Hematopoietic multipotent progenitor cell treated with erythropoietin and hydrocortisone succinate and interleukin-3 and kit ligand, for 8 days (in vitro differentiated cells): ENCODE results near the gene PRUNE2.
A peak's percentile ranks its signal among the peaks of the same experiment; 100 is the strongest.

Source experiments
- DNase-seq: peaks from one replicate; pipeline ENCODE4 v3.0.0-alpha.2; 2015

Gene PRUNE2

DNA sequence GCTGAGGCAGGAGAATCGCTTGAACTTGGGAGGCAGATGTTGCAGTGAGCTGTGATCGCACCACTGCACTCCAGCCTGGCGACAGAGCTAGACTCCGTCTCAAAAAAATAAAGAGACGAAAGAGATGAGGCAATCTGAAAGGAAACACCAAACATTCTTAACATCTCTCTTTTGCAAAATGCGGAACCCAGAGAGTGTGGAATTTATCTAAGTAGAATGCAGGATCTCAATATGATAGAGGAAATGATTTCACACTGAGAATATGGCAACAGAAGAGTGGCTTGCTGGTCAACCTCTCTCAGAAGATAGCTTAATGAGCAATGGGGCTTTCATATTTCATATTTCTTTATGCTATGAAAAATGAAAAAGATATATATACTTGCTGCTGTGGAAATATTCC lies 175.1 kb downstream of the PRUNE2 start:
- DNase-seq = no peak

DNA sequence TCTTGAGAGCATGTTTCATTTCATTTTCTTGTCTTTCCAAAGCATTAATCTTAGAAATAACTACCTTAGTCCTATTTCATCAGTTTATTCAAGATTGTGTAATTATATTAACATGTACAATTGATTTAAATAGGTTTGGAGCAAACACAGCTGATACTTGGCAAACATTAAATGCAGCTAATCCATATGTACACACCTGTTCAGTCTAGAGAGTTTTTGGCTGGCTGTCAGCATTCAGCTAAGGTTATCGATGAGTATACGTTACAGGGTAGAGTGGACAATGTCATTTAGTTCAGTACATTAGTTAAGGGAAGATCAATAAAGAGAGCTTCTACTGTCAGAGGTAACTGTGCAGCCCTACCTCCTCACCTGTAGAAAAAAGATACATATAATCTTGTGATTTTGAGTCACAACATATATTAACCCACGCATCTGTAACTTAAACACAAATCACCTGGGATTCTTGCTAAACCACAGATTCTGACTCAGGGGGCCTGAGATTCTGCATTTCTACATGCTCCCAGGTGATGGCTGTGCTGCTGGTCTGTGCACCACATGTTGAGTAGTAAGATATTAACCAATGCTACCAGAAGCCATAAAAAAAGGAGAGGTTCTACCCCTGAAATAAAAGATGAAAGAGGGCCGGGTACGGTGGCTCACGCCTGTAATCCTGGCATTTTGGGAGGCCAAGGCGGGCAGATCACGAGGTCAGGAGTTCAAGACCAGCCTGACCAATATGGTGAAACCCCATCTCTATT lies 175.8 kb downstream of the PRUNE2 start:
- DNase-seq = no peak

DNA sequence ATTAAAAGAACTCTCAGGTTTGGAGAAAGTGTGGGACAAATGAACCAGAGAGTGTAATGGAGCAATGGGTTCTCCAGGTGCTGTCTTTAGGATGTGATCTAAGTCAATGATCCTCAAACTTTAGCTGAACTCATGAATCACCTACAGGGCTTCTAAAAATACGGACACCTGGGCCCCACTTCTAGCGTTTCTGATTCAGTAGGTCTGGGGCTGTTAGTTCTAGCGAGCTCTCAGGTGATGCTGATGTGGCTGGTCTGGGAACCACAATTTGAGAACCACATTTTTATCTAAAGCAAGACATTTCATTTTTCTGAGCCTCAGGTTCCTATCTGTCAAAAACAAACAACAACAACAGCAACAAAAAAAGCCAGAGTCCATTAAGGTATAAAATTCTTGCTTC lies 176.8 kb downstream of the PRUNE2 start:
- DNase-seq = no peak

DNA sequence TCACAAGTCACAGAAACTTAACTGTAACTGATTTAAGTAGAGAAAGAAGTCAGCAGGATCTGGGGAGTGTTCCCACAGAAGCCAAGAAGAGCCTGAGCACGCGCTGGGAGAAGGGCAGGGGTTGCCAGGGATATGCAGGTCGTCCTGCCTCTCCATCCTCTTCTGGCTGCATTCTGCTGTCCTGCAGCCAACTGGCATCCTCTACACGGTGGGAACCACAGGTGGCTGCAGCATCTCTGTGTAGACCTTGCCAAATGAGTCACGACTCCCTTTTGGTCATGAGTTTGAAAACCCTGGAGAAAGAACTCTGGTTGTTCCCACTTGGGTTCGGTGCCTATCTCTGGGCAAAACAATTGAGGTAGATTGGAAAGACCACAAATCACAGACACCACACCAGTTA lies 180.0 kb downstream of the PRUNE2 start:
- no peak for DNase-seq

DNA sequence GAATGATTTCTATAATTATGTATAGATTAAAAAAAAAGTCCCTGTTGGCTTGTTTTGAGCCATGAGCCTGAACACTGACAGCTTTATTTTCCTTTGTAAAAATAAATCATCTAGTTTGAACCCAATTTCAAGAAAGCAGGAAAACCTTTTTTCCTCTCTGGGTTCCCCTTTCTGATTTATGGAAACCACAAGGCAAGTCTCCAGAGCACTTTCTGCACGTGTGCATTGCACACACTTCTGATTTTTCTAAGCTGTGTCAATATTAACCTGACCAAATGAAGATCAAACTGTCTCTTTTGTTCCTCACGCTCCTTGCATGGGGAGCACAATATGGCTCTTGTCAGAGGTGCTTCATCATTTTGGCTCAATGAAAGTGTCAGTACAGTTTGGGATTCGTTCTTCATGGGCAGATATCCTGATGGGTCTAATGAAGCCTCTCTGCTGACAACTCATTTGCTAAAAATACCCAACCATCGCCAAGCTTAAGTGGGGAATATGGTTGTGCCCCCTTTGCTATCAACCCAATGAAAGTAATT lies 180.8 kb downstream of the PRUNE2 start:
- DNase-seq = no peak

DNA sequence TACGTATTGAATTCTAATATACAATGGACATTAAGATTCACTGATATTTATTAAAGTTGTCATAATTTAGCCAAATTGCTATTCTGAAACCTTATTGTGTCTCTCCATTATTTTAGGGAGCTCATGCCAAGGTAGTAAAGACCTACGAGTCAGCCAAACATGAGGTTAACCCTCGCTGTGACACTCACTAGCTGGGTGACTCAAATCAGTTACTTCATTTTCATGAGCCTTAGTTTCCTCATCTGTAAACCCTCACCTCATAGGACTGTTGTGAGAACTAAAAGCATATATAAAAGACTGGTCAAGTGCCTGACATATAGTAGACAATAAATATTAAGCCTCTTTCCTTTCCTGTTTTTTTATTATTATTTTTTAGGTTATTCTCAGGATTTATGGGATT lies 185.7 kb downstream of the PRUNE2 start:
- no peak for DNase-seq

DNA sequence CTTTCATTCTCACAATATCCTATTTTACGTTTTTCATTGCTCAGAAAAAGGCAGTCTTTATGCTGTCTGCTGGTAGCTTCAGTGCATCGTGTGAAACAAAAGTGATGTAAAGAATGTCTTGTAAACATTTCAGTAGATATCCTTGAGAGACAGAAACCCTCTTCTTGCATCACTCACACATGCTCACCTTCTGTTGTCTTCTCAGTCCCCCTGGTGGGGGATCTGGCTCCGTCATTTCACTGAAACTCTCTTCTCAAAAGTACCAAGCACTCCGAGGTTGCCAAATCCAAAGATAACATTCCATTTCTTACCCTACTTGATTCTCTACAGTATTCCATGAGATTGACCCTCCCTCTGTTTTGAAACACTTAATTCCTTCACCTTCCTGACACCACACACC lies 187.7 kb downstream of the PRUNE2 start:
- no peak for DNase-seq

DNA sequence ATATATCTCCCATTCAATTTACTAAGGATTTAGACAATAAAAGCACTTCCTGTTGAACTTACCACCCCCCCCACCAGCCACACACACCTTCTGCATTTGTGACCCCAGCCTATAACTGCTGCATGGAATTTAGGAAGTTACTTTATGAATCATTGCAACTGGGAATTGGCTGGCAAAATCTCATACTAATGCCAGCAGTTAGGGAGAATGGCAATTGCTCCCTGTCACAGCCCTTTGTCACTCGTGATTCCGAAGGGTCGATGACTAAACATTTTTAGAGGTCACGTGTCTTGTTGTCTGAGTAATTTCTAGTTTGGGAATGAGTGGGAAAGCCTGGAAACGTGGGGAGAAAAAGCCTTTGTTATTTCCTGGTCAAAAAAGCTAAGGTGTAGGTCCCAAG lies 188.3 kb downstream of the PRUNE2 start:
- DNase-seq = no peak

DNA sequence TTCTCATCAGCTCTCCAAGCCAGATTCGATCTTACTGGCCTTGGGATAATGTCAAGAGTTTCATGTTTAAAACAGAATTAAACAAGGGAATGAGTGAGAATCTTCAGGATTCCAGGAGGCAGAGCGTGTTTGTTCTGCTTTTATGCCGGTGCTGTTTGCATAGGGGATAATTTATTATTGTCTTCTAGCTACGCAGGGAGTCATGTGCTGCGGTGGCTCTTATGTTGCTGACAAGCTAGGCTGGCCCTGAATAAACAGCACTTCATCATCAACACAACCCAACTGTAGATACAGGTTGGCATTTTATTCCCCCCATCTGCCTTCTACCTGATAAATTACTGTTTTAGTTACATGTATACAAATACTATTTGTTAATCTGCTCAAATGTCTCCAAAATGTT lies 188.7 kb downstream of the PRUNE2 start:
- no peak for DNase-seq

DNA sequence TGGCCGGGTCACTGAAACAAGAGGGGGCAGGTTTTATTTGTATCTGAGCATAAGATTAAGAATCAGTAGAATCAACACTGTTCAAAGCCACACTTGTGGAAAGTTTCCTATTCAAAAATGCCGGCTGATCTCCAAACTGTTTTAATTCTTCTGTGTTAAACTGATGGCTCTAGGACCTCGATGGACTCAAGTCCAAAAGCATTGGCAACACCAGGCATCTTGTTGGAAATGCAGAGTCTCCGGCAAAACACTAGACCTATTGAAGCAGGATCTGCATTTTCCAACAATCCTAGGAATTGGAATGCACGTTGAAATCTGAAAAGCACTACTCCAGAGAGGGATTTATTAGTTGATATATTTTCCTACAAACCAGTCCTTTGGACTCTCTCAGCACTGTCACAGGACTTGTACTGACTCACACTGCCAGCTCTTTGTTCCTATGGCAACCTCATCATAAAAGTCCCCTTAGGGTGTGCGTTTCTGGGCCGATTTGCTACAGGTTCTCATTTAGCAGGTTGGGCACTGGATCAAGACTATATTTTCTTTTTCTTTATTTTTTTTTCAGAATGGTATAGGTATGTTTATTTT lies 189.7 kb downstream of the PRUNE2 start:
- DNase-seq = no peak

DNA sequence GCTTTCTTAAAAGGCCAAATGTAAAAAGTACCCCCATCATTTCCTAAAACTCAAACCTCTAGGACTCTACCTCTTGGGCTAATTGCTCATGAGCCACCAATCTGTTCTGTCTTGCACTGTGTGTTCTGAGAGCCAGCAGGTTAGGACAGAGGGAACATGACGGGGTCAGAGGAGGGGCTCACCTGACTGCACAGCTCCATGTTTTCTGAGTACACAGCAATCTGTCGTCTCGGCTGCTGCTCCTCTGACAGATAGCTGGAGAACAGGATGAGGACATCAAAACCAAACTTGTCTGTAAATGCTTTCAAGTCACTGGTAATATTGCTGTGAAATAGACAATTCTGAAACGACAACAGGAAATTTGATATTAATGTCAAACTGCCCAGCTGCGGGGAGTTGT lies 192.5 kb downstream of the PRUNE2 start:
- no peak for DNase-seq

DNA sequence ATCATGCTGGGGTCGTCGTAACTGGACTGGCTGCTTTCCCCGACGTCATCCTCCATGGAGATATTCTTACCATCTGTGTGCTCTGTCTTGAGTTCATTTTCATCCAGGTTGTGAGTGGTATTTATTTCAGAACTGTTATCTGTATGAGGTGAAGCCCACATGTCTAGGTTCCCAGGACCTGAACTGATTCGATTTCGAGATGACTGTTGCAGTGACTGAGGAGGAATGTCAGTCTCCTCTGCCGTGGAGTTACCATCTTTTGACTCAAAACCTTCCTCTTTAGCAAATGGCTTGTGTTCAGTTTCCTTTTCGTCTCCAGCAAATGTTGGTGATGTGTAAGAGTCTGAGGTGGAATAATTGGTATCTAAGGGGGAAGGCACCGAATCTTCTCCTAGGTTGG lies 196.9 kb downstream of the PRUNE2 start:
- DNase-seq = no peak

DNA sequence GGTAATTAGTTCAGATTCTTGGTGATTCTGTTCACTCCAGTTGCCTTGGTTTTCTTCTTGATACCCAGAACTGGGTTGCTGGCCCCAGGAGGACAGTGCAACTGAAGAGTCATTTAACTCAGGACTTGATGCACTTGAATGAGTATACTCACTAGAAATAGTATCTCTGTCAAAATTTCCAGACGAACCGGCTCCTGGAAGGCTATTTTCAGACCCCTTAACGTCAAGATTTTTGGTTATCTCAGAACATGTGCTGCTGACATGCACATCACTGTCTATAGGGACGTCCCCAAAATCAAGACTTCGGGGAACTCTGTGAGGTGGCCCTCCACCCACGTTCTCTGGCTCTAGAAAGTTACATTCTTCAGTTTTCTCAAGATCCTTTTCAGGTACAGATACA lies 198.4 kb downstream of the PRUNE2 start:
- DNase-seq = no peak

DNA sequence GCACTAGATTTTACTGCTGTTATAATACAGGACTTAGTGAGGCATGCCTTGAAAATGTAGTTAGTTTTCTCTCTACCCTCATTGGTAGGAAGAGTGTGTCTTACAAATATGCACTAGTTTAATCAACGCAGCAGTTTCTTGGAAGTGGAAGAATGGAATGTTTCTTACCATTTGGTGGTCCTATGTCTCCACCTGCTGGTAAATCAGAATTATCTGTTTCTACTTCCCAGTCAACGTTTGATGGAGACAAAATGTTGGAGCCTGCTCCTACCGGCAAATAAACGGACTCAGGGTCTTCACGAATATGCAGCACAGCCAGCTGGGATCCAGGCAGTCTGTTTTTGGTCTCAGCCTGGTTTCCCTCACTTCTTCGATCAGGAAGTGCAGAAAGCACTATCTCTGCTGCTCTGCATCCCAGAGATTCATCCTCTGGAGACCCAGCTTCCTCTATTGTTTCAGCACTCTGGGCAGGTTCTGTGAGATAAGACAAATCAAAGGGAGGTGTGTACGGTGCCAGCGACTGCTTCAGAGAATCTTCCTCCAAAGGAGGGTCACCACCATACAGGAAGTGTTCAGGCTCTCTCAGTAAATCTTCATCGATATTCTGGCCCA lies 201.2 kb downstream of the PRUNE2 start:
- DNase-seq = peak; percentile 85

DNA sequence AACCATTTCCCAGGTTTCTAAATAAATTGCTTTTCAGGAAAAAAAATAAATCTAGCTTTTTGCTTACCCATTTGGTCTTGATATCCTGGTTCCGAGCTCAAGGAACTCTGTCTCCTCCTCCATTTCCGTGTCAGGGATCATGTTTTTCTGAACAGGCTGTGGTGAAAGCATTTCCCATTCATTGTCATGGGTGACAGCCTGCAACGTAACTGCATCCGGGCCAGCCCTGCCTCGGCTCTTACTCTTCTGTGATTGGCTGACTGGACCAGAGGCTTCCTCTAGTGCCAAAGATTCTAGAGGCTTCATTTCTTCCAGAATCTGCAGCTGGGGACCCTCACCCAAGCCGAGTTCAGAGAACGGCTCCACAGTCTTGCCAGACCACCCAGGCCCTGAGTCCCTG lies 202.6 kb downstream of the PRUNE2 start:
- DNase-seq = peak; percentile 20

DNA sequence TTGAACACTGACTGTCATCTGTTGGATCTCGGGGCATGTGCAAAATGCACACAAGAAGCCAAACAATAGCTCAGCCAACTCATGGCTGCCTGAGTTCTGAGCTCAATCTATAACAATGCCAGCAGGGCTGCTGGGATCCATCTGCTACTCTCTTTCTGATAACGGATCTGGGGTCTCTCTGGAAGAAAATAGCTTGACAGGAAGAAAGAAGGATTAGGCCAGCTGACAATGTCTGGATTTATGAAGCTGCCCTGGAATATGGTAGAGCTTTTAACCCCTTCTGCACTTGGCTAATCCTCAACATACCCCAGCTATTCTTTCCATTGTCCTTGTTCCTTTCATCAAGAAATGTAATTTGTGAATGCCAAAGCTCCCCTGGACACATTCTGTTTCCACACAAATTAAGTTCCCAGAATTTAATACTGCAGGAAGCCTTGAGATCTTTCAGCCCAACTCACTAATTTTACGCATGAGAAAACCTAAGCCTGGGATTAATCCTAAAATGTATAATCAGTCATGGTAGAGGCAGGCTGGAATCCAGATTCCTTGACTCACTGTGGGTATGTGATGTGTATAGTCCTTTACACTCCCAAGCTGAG lies 204.4 kb downstream of the PRUNE2 start:
- DNase-seq = no peak

DNA sequence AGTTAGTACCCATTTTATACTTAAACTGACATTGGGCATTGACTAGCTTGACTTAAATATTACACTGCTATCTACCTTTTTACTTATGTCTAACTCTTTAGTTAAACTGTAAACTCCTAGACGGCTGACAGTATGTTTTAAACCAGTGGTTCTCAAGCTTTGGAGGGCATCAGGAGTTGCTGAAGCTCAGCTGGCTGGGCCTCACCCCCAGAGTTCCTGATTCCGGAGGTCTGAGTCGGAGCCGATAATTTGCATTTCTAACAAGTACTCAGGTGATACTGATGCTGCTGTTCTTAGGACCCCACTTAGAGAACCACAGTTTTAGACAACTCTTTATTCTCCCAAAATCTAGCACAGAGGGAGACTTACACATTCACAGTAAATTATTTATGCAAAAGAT lies 205.0 kb downstream of the PRUNE2 start:
- DNase-seq = no peak

DNA sequence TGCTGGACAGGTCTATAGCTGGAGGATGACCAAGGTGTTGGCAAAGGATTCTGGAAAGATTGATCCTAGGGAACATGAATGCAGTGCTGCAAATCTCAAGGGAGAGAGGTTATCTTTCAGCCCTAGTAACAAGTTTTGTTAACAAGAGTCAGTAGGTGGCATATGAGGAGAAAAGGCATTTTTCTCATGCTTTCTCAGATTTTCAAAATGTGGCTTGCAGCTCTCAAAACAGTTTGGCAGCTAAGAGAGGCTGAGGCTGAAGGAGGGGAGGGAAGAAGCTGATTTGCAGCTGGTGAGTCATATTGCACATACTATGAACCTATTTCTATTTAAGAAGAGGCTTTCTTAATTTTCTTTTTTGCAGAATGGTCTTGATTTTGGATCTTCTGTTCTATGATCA lies 205.9 kb downstream of the PRUNE2 start:
- no peak for DNase-seq

DNA sequence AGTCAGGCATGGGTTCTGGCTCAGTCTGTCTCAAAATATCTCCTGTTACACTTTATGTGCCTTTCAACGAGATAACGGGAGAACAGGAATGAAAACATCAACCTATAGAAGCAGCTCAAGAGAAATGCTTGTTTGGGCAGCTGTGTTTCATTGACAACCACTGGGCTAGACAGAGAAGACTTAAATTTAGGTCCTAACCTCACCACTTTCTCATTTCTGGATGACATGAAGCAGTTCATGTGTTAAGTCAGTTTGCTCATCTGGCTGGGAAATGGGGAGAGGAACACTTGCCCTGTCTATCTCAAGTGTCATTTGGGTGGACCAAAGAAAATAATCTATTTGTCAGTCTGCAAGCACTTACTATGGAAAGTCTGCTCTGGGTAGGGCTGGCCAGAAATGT lies 208.4 kb downstream of the PRUNE2 start:
- no peak for DNase-seq

DNA sequence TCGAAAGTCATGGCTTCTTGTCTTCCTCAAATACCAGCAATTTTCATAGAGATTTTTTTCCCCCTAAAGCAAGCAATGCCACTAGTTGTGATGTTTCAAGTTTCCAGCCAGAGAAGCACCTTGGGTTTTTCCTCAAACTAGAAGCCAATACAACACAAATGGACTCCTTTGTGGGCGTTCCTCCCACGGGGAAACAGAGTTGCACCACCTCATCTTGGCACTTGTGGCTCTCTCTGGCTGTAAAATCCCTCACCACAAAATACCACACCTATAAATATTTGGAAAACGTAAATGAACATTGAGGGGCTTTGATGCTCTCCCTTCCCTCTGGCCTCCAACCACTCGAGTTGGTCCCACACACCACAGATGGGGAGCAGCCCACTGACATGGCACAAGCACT lies 208.8 kb downstream of the PRUNE2 start:
- no peak for DNase-seq

DNA sequence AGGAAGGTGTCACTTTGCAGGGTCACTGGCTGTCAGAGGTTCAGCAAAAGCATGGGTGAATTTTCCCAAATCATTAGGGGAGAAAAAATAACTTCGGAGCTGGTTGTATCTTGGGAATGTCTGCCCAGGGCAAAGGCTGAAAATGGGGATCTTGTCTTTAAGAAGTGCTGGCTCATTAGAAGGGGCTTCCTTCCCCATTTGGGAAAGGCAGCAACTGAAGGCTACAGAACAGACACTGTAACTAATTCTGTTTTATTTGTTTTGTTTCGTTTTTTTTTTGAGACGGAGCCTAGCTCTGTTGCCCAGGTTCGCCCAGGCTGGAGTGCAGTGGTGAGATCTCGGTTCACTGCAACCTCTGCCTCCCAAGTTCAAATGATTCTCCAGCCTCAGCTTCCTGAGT lies 212.0 kb downstream of the PRUNE2 start:
- no peak for DNase-seq

DNA sequence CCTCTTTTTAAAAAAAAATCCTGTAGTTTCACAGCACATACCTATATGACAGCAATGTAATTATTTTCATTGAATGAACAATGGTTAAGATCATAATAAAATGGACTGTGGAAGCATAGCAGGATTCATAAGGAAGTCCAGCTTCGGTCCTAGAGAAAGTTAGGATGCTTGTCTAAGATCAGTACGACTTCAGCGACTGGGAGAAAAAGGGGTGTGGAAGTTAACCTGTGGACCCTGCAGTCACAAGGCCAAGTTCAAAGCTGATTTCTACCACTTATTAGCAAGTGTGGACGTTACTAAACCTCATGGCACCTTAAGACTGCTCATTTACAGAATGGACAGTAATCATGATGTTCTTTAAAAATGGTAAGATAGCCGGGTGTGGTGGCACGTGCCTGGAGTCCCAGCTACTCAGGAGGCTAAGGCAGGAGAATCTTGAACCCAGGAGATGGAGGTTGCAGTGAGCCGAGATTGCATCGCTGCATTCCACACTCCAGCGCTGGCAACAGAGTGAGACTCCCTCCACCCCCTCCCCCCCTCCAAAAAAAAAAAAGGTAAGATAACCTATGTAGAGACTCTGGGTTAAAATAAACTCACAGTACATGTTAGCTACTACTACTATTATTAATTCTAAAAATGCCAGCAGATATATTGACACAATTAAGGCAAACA lies 213.3 kb downstream of the PRUNE2 start:
- DNase-seq = no peak
